Rectal smooth muscle tissue (tissue), 1 donor: ENCODE results near the gene SETD1A.

ENCODE experiments used
- H3K27ac ChIP-seq: one replicate; pipeline ENCODE4 v1.7.0; 2013; ENCODE audit warnings: low read depth, low read length, inconsistent platforms
- H3K27me3 ChIP-seq: one replicate; pipeline ENCODE4 v1.7.0; 2013; ENCODE audit warnings: low read length; ENCODE audit not compliant: control insufficient read depth, insufficient read depth
- H3K36me3 ChIP-seq: one replicate; pipeline ENCODE4 v1.7.0; 2013; ENCODE audit warnings: low read length; ENCODE audit not compliant: control insufficient read depth, insufficient read depth
- H3K4me1 ChIP-seq: one replicate; pipeline ENCODE4 v1.7.0; 2013; ENCODE audit warnings: low read length; ENCODE audit not compliant: control insufficient read depth, insufficient read depth
- H3K4me3 ChIP-seq: one replicate; pipeline ENCODE4 v1.7.0; 2013; ENCODE audit warnings: low read length
- H3K9ac ChIP-seq: one replicate; pipeline ENCODE4 v1.7.0; 2013; ENCODE audit warnings: low read length

Gene SETD1A

DNA sequence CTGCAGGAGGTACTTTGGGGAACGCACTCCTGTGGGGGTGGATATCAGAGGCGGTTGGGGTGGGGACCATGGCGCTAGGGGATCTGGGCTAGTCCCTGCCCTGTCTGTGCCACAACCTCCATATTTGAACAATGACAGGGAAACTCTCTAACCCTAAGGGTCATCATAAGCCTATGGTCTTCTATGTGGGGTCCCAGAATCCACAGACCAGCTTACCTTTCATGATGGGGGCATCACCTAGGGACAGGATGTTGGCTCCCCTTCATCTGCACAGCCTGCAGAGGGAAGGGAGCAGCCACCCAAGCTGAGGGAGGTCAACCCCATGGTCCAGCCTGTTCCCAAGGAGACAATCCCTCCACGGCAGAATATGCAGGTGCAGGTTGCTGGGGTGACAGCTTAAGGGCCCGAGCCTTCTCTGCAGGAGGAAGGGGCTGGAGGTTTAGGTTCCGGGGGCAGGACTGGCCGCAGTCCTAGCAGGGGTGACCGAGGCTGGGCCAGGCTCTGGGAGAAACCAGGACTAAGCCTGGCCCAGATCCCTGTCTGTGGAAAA is 7.0 kb upstream of the SETD1A start:
- peak overlapping the region; percentile 84 for H3K27ac ChIP-seq
- H3K4me1 ChIP-seq = peaks cover 15% of the 10 kb centered on the region
- peaks cover 2% of the 10 kb centered on the region for H3K36me3 ChIP-seq
- no peaks in the 10 kb centered on the region for H3K27me3 ChIP-seq
- H3K4me3 ChIP-seq = peak overlapping the region; percentile 84
- H3K9ac ChIP-seq = no peak overlapping the region

- Histone ChIP-seq H3K4me1 (peaks cover 15% of the 10 kb centered on the region), H3K27me3 (no peaks in the 10 kb centered on the region), H3K9ac (no peak overlapping the region), H3K4me3 (no peak overlapping the region), H3K36me3 (peaks cover 2% of the 10 kb centered on the region), H3K27ac (peak overlapping the region; percentile 16)
These were observed 6.4 kb upstream of the SETD1A start for GRCh38 chr16:30951193-30951592.

DNA sequence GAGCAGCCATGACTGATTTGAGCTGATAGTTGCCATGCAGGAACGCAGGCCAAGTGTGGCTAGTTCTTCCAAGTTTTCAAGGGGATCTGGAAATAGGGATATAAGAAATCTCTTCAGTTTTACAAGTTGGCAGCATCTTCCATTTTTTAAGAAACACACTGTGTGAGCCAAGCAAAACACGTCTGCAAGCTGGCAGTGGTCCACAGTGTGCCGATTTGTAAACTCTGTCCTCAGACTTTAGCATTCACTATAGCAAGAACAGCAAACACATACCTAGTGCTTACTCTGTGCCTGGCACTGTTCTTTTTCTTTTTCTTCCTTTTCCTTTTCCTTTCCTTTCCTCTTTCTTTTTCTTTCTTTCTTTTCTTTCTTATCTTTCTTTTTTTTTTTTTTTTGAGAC is 5.8 kb upstream of the SETD1A start:
- Histone ChIP-seq H3K27me3 (no peaks in the 10 kb centered on the region), H3K4me3 (no peak overlapping the region), H3K27ac (no peak overlapping the region), H3K9ac (no peak overlapping the region), H3K36me3 (peaks cover 2% of the 10 kb centered on the region), H3K4me1 (peaks cover 15% of the 10 kb centered on the region)

- Histone ChIP-seq H3K4me1 (peaks cover 15% of the 10 kb centered on the region), H3K4me3 (no peak overlapping the region), H3K36me3 (no peaks in the 10 kb centered on the region), H3K27ac (no peak overlapping the region), H3K27me3 (no peaks in the 10 kb centered on the region), H3K9ac (no peak overlapping the region)
These were observed 4.4 kb upstream of the SETD1A start for GRCh38 chr16:30953111-30953510.

DNA sequence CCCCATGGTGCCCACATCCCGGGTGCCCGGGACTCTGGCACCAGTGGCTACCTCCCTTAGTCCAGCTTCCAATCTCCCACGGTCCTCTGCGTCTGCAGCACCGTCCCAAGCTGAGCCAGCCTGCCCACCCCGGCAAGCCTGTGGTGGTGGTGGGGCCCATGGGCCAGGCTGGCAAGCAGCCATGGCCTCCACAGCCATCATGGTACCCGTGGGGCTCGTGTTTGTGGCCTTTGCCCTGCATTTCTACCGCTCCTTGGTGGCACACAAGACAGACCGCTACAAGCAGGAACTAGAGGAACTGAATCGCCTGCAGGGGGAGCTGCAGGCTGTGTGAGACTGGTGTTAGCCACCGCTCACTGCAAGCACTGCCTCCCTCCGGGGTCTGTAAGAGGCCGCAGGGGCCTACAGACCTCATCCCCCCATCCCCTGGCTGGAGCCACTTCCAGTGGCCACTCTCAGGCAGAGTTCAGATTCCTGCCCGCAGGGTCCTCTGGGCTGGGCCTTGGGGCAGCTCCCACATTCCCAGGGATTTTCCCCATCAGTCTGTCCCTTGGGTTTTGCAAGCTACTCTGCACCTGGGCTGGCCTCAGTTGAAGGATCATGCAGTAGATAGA is 3.9 kb upstream of the SETD1A start:
- no peak overlapping the region for H3K4me3 ChIP-seq
- no peaks in the 10 kb centered on the region for H3K27me3 ChIP-seq
- no peak overlapping the region for H3K27ac ChIP-seq
- H3K36me3 ChIP-seq = no peaks in the 10 kb centered on the region
- H3K4me1 ChIP-seq = peaks cover 18% of the 10 kb centered on the region
- H3K9ac ChIP-seq = no peak overlapping the region

- Histone ChIP-seq H3K36me3 (peaks cover 3% of the 10 kb centered on the region), H3K27me3 (no peaks in the 10 kb centered on the region), H3K4me1 (peaks cover 15% of the 10 kb centered on the region)
These were observed 2.6 kb upstream of the SETD1A start for GRCh38 chr16:30954993-30955392.

GRCh38 chr16:30956601-30957455 is 726 bp upstream of the SETD1A start:
- peak overlapping the region; percentile 99 for H3K27ac ChIP-seq
- H3K27me3 ChIP-seq = no peaks in the 10 kb centered on the region
- H3K36me3 ChIP-seq = peaks cover 20% of the 10 kb centered on the region
- peaks cover 5% of the 10 kb centered on the region for H3K4me1 ChIP-seq
- peak overlapping the region; percentile 84 for H3K9ac ChIP-seq
- peak overlapping the region; percentile 90 for H3K4me3 ChIP-seq

More at GRCh38 chr16:30954993-30955392, 2.6 kb upstream of the SETD1A start:
- Histone ChIP-seq H3K27ac (no peak overlapping the region), H3K4me3 (no peak overlapping the region), H3K9ac (no peak overlapping the region)

- no peaks in the 10 kb centered on the region for H3K27me3 ChIP-seq
- H3K4me1 ChIP-seq = peaks cover 5% of the 10 kb centered on the region
- peak overlapping the region; percentile 90 for H3K4me3 ChIP-seq
- peak overlapping the region; percentile 13 for H3K9ac ChIP-seq
- H3K27ac ChIP-seq = peak overlapping the region; percentile 99
- H3K36me3 ChIP-seq = peaks cover 27% of the 10 kb centered on the region
These were observed 873 bp downstream of the SETD1A start for GRCh38 chr16:30958175-30959079.

DNA sequence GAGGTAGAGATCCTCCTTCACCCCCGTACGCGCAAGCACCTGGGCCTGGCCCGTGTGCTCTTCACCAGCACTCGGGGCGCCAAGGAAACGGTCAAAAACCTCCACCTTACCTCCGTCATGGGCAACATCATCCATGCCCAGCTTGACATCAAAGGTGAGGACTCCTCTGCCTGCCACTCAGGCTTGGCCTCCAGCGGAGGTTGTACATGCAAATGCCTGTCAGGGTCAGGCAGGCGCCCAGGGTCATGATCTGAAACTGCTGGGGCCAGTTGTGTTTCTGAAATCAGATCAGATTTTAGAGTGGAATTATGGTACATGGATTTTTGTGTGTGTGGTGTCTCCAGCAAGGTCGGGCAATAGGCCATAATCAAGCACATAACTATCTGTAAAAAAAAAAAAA is 3.8 kb downstream of the SETD1A start:
- Histone ChIP-seq H3K27me3 (no peaks in the 10 kb centered on the region), H3K4me1 (peaks cover 5% of the 10 kb centered on the region), H3K9ac (no peak overlapping the region), H3K36me3 (peaks cover 50% of the 10 kb centered on the region), H3K4me3 (no peak overlapping the region), H3K27ac (no peak overlapping the region)

GRCh38 chr16:30963925-30964511 is 6.5 kb downstream of the SETD1A start:
- H3K4me1 ChIP-seq = no peaks in the 10 kb centered on the region
- H3K4me3 ChIP-seq = no peak overlapping the region
- H3K36me3 ChIP-seq = peaks cover 62% of the 10 kb centered on the region
- no peak overlapping the region for H3K27ac ChIP-seq
- H3K9ac ChIP-seq = no peak overlapping the region
- H3K27me3 ChIP-seq = no peaks in the 10 kb centered on the region

GRCh38 chr16:30964574-30965226 is 7.1 kb downstream of the SETD1A start:
- no peak overlapping the region for H3K4me3 ChIP-seq
- H3K4me1 ChIP-seq = no peaks in the 10 kb centered on the region
- H3K27me3 ChIP-seq = no peaks in the 10 kb centered on the region
- no peak overlapping the region for H3K9ac ChIP-seq
- peaks cover 69% of the 10 kb centered on the region for H3K36me3 ChIP-seq
- no peak overlapping the region for H3K27ac ChIP-seq
